Right lobe of liver (tissue), 6 donors: ENCODE measurements around the gene PDIK1L. TPM values are rescaled to one million over a fixed set of nuclear protein-coding genes. Genes with fewer than 3 reads are reported as not detected.
A peak's percentile ranks its signal among the peaks of the same experiment; 100 is the strongest.

Source experiments
- ATAC-seq, 4 donors: fragments of 200-7000 bp; cut with Tn5 transposase; one replicate each; pipeline ENCODE4 v1.9.1; 2020; ENCODE audit warnings: mild to moderate bottlenecking in 4 of 4, moderate library complexity in 4 of 4
- DNase-seq, 3 donors: peaks; one replicate each; pipeline ENCODE4 v3.0.0-alpha.2; 2020
- H3K27ac ChIP-seq, 3 donors: fragments of 200-600 bp; one replicate each; pipeline ENCODE4 v1.8.0; 2022
- H3K27me3 ChIP-seq, 2 donors: fragments of 200-600 bp; one replicate each; pipeline ENCODE4 v1.8.0; 2022
- H3K36me3 ChIP-seq, 4 donors: fragments of 200-600 bp; sonication (generic) in 1 of 4; one replicate each; pipeline versions ENCODE4 v1.5.1 to v1.8.0; 2017 to 2022; ENCODE audit warnings: control low read depth in 1 of 4
- H3K4me1 ChIP-seq, 4 donors: fragments of 200-600 bp; sonication (generic) in 1 of 4; one replicate each; pipeline versions ENCODE4 v1.5.1 to v1.8.0; 2017 to 2022; ENCODE audit warnings: control low read depth in 1 of 4
- H3K4me3 ChIP-seq, 3 donors: fragments of 200-600 bp; one replicate each; pipeline ENCODE4 v1.8.0; 2022
- H3K9me3 ChIP-seq, 4 donors: fragments of 200-600 bp; sonication (generic) in 1 of 4; one replicate each; pipeline versions ENCODE4 v1.5.1 to v1.8.0; 2017 to 2022; ENCODE audit warnings: control low read depth in 1 of 4
- CTCF ChIP-seq, 4 donors: fragments of 200-600 bp in 3 of 4; fragments of 450-650 bp in 1 of 4; IDR thresholded peaks; one replicate each; pipeline versions ENCODE4 v1.5.1 to v1.8.0; 2016 to 2022; ENCODE audit warnings: antibody characterized with exemption in 4 of 4, mild to moderate bottlenecking in 2 of 4
- POLR2A ChIP-seq: fragments of 450-650 bp; IDR thresholded peaks from one replicate; pipeline ENCODE4 v1.6.1; 2017; ENCODE audit warnings: antibody characterized with exemption, mild to moderate bottlenecking
- WGBS: methylation state at CpG from one replicate; pipeline ENCODE4 v1.1.6; 2018; ENCODE audit warnings: low coverage, low lambda C conversion rate; ENCODE audit not compliant: insufficient coverage; ENCODE audit errors: missing lambda C conversion rate; 5-methylcytosine and 5-hydroxymethylcytosine counted together
- intact Hi-C, 2 donors: fragments of 100-400 bp; cut with DNase I; formaldehyde crosslinking; loops; one replicate each; pipeline versions ENCODE4 v1.11.2 to v1.14.1; 2022
- total RNA-seq, 6 experiments: library from RNA; depleted of rRNA in 2 of 6; stranded (reverse); fragments of >200 nt in 2 of 6; fragmentation: NEBNext Ultra II Directional in 3 of 6; extraction: Animal tissue kit (Norgen Biotek cat#: 25700) in 3 of 6; gene quantifications; one replicate each; pipeline versions ENCODE4 v1.1.0 to v1.2.4, GENCODE V29; 2016 to 2023
- donor health status: DM: no; HTN: yes; CAD: no.
- donor health status: DM: no; HTN: no; CAD: no.
- donor health status: DM: no; HTN: no; CAD: no.
- donor health status: DM: no; HTN: yes; CAD: no.
- donor health status: DM: no; HTN: yes; CAD: no.

Gene PDIK1L
- total RNA-seq, 6 experiments from 2014 or later = 3.8 to 7.5 (median 5.1) TPM

GRCh38 chr1:26169198-26169554 is 57.6 kb downstream of the PDIK1L start:
- H3K9me3 ChIP-seq = no peaks in the 10 kb centered on the region
- ATAC-seq (no peak), DNase-seq (no peak)
- H3K27me3 ChIP-seq = no peaks in the 10 kb centered on the region
- H3K4me3 ChIP-seq = peak overlapping the region in 1 of 3 donors; percentile 93
- TF ChIP-seq CTCF (IDR thresholded peaks at IDR 0.05) = no peak
- TF ChIP-seq POLR2A = no peak
- H3K4me1 ChIP-seq = peaks cover 0 to 12% (median 3%) of the 10 kb centered on the region in 4 donors
- 33% methylated on average over 1 of the region's 4 CpGs for WGBS
- intact Hi-C loops = no loop called here
- H3K36me3 ChIP-seq = no peaks in the 10 kb centered on the region
- peak overlapping the region in 2 of 3 donors; percentile 58 to 61 for H3K27ac ChIP-seq

GRCh38 chr1:26169669-26170471 is 58.2 kb downstream of the PDIK1L start, which contains the start of gene ZNF593:
ZNF593 (plus strand) TSS chr1:26169908; CDS start chr1:26169984, 76 bp downstream.
- Histone ChIP-seq H3K27ac (peak within 1 kb of the TSS; percentile 58 to 73 (median 61)), H3K4me1 (peaks cover 0 to 11% (median 3%) of the 10 kb centered on the region in 4 donors), H3K27me3 (no peaks in the 10 kb centered on the region), H3K36me3 (no peaks in the 10 kb centered on the region), H3K9me3 (no peaks in the 10 kb centered on the region), H3K4me3 (peak within 1 kb of the TSS; percentile 93 to 99 (median 99))
- TF ChIP-seq POLR2A = peak; percentile 75
- peak; percentile 91 to 97 (median 93) for TF ChIP-seq CTCF (IDR thresholded peaks at IDR 0.05)
- WGBS = 3% methylated on average over 10 of the region's 76 CpGs
- intact Hi-C loops = no loop called here
- DNase-seq (peak; percentile 94 to 97 (median 95)), ATAC-seq (peak; percentile 96 to 99 (median 98))

- Histone ChIP-seq H3K4me3 (peak overlapping the region; percentile 93 to 99 (median 99)), H3K4me1 (peaks cover 0 to 11% (median 3%) of the 10 kb centered on the region in 4 donors), H3K27ac (peak overlapping the region; percentile 58 to 73 (median 61)), H3K27me3 (no peaks in the 10 kb centered on the region), H3K36me3 (no peaks in the 10 kb centered on the region), H3K9me3 (no peaks in the 10 kb centered on the region)
- DNase-seq = no peak
- no peak for TF ChIP-seq CTCF (IDR thresholded peaks at IDR 0.05)
- no peak for TF ChIP-seq POLR2A
- WGBS = 40% methylated on average over 2 of the region's 9 CpGs
- intact Hi-C loops = no loop called here
- no peak for ATAC-seq
These were observed 58.8 kb downstream of the PDIK1L start for GRCh38 chr1:26170472-26170821.

DNA sequence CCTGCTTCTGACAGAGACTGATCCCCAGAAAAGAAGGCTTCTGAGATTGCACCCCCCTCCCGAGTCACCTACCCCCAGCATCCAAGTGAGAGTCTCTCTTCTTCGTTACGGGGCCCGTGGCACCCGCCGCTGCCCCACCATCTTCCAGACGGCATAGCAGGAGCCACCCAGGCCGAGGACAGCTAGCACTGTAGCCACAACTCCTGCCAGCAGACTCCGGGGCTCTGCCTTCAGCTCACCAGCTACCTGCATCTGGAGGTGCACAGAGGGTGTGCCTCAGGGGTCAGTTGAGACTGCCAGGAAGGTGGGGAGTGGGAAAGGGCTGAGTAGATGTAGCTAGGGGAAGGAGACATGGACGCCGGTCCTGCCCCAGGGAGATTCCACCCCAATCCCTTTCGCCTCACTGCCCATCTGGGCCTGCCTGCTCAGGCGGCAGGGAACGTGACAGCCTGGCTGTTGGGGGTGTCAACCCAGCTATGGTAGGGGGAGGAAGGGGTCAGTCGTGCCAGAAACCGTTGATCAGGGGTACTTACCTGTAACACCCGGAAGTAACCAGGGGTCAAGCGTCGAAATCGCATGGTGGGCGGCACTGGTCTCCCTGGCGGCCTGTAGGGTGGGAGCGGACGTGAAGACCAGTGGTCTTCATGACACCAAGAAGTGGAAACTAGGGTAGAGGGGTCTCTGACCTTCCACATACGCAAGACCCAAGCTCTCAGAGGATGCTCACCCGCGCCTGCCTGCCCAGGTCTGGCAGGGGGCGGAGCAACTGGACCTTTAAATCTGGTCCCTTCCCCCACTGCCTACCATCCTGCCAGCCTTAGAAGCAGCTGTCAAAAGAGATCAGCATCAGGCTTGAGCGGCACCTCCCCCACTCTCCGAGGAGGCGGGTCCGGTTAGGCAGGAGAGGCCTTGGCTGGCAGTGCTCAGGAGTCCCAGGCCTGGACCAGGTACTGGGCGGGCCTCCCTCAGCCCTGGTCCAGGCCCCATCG is 59.8 kb downstream of the PDIK1L start, which contains the start of gene ZNF593OS:
Gene ZNF593OS (minus strand): TSS at position 749 of the 989 bp plus-strand sequence. CDS start 171 bp downstream, at position 578.
- 86% methylated on average over 10 of the region's 34 CpGs for WGBS
- intact Hi-C loops = no loop called here
- Histone ChIP-seq H3K27ac (no peak within 1 kb of the TSS), H3K9me3 (no peaks in the 10 kb centered on the region), H3K4me3 (no peak within 1 kb of the TSS), H3K4me1 (peaks cover 0 to 11% (median 3%) of the 10 kb centered on the region in 4 donors), H3K27me3 (no peaks in the 10 kb centered on the region), H3K36me3 (no peaks in the 10 kb centered on the region)
- ATAC-seq = no peak
- DNase-seq = no peak
- TF ChIP-seq CTCF (IDR thresholded peaks at IDR 0.05) (no peak), POLR2A (no peak)
